ENCODE measurements around the gene ANTXRL.

Gene ANTXRL

DNA sequence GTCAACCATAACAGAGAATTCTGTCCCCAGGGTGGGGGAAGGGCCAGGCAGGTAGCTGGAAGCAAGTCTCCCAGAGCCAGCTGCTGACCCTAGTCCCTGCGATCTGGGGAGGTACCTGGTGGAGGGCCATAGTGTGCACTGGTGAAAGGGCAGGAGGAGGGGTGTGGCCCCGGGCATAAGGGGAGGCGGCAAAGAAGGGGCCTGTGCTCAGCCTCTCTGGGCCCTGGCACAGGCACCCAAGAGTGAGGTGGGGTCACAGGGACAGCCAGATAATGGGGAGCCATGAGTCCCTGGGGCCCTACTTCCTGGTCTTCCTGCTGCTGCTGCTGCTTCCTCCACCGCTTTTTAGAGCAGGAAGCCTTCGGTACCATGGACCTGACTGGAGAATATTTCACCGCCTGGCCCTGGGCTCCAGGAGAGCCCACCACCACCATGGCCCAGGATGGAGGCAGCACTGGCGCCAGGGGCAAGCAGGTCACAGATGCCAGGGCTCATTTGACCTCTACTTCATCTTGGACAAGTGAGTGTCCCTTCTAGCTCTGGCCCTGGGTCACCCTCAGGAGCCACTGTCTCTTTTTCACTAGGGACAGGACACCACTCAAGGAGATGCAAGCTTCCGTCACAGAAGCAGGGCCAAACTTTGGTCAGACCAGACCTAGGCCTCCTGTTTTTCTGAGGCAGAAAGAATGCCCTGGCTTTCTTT is at the start of gene ANTXRL:
Gene ANTXRL, plus strand, starts transcription at position 7 of the 703 bp plus-strand sequence. Its CDS starts 266 bp downstream, at position 273.
- in situ Hi-C loops (cut with MboI; ENCODE audit: low sequenced_read_pairs, unreplicated experiment), result loop anchor here (10.0 kb wide), 1 partner anchor 1098 kb away; the partner anchor contains the start of gene ZNF488
- TF ChIP-seq, protein P1, sequence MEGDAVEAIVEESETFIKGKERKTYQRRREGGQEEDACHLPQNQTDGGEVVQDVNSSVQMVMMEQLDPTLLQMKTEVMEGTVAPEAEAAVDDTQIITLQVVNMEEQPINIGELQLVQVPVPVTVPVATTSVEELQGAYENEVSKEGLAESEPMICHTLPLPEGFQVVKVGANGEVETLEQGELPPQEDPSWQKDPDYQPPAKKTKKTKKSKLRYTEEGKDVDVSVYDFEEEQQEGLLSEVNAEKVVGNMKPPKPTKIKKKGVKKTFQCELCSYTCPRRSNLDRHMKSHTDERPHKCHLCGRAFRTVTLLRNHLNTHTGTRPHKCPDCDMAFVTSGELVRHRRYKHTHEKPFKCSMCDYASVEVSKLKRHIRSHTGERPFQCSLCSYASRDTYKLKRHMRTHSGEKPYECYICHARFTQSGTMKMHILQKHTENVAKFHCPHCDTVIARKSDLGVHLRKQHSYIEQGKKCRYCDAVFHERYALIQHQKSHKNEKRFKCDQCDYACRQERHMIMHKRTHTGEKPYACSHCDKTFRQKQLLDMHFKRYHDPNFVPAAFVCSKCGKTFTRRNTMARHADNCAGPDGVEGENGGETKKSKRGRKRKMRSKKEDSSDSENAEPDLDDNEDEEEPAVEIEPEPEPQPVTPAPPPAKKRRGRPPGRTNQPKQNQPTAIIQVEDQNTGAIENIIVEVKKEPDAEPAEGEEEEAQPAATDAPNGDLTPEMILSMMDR (IDR thresholded peaks at IDR 0.05; ENCODE audit: borderline replicate concordance, control extremely low read depth, extremely low read depth, insufficient read depth, missing control alignments), result no peak
- no peak for DNase-seq (ENCODE audit: low spot score)

DNA sequence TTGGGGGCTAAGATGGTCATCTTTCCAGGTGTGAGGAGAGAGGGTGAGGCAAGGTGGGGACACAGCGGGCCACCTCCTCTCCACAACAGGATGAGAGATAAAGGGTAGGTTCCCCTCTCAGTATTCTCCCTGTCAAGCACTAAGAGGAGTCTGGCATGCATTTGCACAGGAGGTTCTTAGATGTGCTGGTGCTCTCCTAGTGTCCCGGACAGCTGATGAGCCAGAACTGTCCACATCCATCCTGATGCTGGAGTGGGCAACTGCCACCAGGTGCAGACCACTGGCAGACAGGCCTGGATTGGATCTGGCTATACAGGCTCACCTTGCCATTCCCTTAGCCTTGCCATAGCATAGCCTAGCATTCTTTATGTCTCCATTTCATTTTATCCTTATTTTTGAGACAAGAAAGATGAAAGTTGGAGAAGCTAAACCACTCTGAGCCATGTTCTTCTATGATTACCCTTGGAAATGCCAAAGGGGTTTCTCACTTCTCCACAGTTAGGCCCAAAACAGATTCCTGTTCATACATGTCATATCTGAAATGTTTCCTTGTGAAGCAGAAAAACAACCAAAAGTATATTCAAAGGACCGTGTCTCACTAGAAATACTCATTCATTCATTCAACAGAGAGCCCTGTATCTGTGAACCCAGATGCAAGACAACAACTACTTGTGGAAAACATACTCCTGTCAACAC is 48.8 kb upstream of the ANTXRL start:
- in situ Hi-C loops (cut with MboI; ENCODE audit: low sequenced_read_pairs, unreplicated experiment), result loop anchor here (25.0 kb wide), 1 partner anchor 1001 kb away; no protein-coding TSS in a partner anchor
- TF ChIP-seq, protein P1 (IDR thresholded peaks at IDR 0.05; ENCODE audit: borderline replicate concordance, control extremely low read depth, extremely low read depth, insufficient read depth, missing control alignments), result no peak
- DNase-seq (ENCODE audit: low spot score), result no peak

DNA sequence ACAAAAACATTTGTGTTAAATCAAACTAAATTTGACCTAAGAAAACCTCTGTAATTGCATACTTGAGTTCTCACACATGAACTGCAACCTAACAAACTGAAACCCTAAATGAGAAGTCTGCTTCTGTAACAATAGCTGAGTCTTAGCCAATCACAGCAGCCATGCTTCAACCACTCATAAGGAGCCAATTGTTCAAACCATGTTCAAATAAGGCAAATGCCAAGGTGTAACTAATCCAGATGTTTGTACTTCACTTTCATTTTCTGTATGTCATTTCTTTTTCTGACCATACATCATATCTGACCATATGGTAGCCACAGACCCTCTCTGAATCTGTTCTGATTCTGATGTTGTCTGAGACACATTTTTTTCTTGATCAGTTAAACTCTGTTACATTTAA is 47.5 kb upstream of the ANTXRL start:
- TF ChIP-seq, protein P1 (IDR thresholded peaks at IDR 0.05; ENCODE audit: borderline replicate concordance, control extremely low read depth, extremely low read depth, insufficient read depth, missing control alignments), result no peak
- no peak for DNase-seq (ENCODE audit: low spot score)
- in situ Hi-C loops (cut with MboI; ENCODE audit: low sequenced_read_pairs, unreplicated experiment), result loop anchor here (25.0 kb wide), 1 partner anchor 1002 kb away; no protein-coding TSS in a partner anchor

DNA sequence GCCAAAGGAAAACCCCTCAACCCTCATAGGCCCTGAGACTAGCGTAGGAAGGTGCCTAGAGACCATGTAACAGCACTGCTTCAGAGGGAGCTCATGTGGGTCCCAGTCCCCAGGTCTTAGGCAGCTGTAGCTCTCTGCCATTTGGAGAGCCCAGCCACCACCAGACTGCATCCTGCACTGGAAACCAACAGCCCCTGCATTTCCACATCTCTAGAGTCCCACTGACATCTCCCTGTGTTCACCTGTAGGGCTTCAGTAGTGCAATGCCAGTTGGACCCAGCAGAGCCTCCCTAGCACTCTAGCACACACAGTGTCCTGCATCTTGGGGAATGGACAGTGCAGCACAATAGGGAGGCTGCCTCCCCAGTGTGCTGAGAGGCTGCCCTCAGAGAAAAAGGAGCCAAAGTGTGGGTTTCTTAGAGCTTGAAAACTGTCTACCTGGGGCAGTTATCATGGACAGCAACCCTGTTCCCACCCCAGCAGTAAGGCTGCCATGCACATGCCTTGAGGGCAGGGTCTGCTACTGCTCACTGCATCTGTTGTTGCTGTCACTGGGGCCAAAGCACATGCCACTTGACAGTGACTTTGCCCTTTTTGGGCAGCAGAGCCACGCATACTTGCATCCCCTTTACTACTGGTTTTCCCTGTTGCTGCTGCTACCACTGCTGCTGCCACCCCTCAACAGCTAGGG is 46.7 kb upstream of the ANTXRL start:
- DNase-seq (ENCODE audit: low spot score), result no peak
- in situ Hi-C loops (cut with MboI; ENCODE audit: low sequenced_read_pairs, unreplicated experiment), result loop anchor here (25.0 kb wide), 1 partner anchor 1003 kb away; no protein-coding TSS in a partner anchor
- TF ChIP-seq, protein P1 (IDR thresholded peaks at IDR 0.05; ENCODE audit: borderline replicate concordance, control extremely low read depth, extremely low read depth, insufficient read depth, missing control alignments), result no peak

DNA sequence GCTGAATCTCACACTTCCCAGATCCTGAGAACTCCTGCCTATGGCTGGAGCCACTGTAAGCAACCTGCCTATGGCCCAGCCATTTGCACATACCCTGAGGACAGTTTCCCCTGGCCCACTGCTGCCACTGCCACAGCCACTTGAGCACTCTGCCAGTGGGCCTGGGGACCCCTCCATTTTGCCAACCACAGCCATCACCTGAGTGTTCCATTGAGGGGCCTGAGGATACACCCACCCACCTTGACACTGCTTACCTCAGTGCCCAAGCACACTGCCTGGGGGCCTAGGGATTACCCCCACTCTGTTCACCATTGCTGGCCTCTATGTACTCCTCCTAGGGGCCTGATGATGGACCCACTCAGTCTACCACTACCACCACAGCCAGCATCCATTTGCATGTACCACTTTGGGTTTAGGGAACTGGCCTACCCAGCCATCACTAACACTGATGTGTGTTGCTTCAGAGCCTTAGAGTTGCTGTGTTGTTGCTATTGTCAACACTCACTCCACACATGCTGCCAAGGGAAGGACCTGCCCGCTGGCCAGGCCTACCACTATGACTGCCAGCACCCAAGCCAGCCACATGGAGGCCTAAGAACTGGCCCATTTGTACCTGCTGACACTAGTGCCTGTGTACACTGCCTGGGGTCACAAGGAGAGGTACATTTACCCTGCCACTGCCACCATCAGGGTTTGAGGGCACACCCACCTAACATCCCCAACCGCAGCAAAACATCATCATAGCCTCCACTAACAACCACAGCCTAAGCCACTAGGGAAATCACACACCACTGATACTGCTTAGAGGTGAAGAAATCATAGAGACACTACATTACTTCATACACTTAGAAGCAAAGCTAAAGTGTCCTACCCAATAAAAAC is 45.9 kb upstream of the ANTXRL start:
- TF ChIP-seq, protein P1 (IDR thresholded peaks at IDR 0.05; ENCODE audit: borderline replicate concordance, control extremely low read depth, extremely low read depth, insufficient read depth, missing control alignments), result no peak
- no peak for DNase-seq (ENCODE audit: low spot score)
- in situ Hi-C loops (cut with MboI; ENCODE audit: low sequenced_read_pairs, unreplicated experiment), result loop anchor here (25.0 kb wide), 1 partner anchor 1004 kb away; no protein-coding TSS in a partner anchor

All from GM13976 (cell line).